Skeletal muscle cell (primary cell): Measurements from ENCODE around the gene WSCD2.

Experiments
- DNase-seq: peaks from one replicate; pipeline ENCODE4 v3.0.0-alpha.2; 2010; ENCODE audit warnings: low read depth
- H3K4me3 ChIP-seq: 2 replicates; pipeline ENCODE4 v1.5.1; 2011; ENCODE audit warnings: low read depth, mild to moderate bottlenecking, control low read depth, low read length, moderate library complexity

The WSCD2 gene

GRCh38 chr12:108129017-108129812, at the start of gene WSCD2:
Gene WSCD2 (plus strand): TSS chr12:108129288. CDS start chr12:108195833, 66,545 bp downstream.
- no peak for DNase-seq
- peak within 1 kb of the TSS; percentile 31 for H3K4me3 ChIP-seq

GRCh38 chr12:108079721-108080120, 49.4 kb upstream of the WSCD2 start:
- no peak for DNase-seq
- no peak overlapping the region for H3K4me3 ChIP-seq

- no peak for DNase-seq
- no peak overlapping the region for H3K4me3 ChIP-seq
Observed at GRCh38 chr12:108080363-108080762, 48.7 kb upstream of the WSCD2 start.

GRCh38 chr12:108082485-108082884, 46.6 kb upstream of the WSCD2 start:
- H3K4me3 ChIP-seq, result no peak overlapping the region
- no peak for DNase-seq

- H3K4me3 ChIP-seq, result no peak overlapping the region
- DNase-seq, result no peak
Observed at GRCh38 chr12:108087900-108088299, 41.2 kb upstream of the WSCD2 start.

GRCh38 chr12:108090107-108090899, 38.8 kb upstream of the WSCD2 start:
- H3K4me3 ChIP-seq, result no peak overlapping the region
- no peak for DNase-seq

- no peak for DNase-seq
Observed at GRCh38 chr12:108090932-108091678, 38.0 kb upstream of the WSCD2 start.

GRCh38 chr12:108091679-108092051, 37.4 kb upstream of the WSCD2 start:
- no peak for DNase-seq

More at GRCh38 chr12:108090932-108091678, 38.0 kb upstream of the WSCD2 start:
- no peak overlapping the region for H3K4me3 ChIP-seq

GRCh38 chr12:108093209-108093608, 35.9 kb upstream of the WSCD2 start:
- no peak for DNase-seq
- no peak overlapping the region for H3K4me3 ChIP-seq

More at GRCh38 chr12:108091679-108092051, 37.4 kb upstream of the WSCD2 start:
- no peak overlapping the region for H3K4me3 ChIP-seq

- H3K4me3 ChIP-seq, result no peak overlapping the region
- no peak for DNase-seq
Observed at GRCh38 chr12:108094056-108094649, 34.9 kb upstream of the WSCD2 start.

GRCh38 chr12:108097160-108097911, 31.8 kb upstream of the WSCD2 start:
- DNase-seq, result no peak
- H3K4me3 ChIP-seq, result no peak overlapping the region

GRCh38 chr12:108098374-108098773, 30.7 kb upstream of the WSCD2 start:
- no peak for DNase-seq
- H3K4me3 ChIP-seq, result no peak overlapping the region

- no peak overlapping the region for H3K4me3 ChIP-seq
- DNase-seq, result no peak
Observed at GRCh38 chr12:108099073-108099472, 30.0 kb upstream of the WSCD2 start.

- DNase-seq, result no peak
- no peak overlapping the region for H3K4me3 ChIP-seq
Observed at GRCh38 chr12:108099778-108100489, 29.2 kb upstream of the WSCD2 start.

- no peak for DNase-seq
- H3K4me3 ChIP-seq, result no peak overlapping the region
Observed at GRCh38 chr12:108101605-108102175, 27.4 kb upstream of the WSCD2 start.

- no peak for DNase-seq
- no peak overlapping the region for H3K4me3 ChIP-seq
Observed at GRCh38 chr12:108102363-108102762, 26.7 kb upstream of the WSCD2 start.

- H3K4me3 ChIP-seq, result no peak overlapping the region
- DNase-seq, result no peak
Observed at GRCh38 chr12:108103087-108103486, 26.0 kb upstream of the WSCD2 start.

GRCh38 chr12:108103517-108103916, 25.6 kb upstream of the WSCD2 start:
- DNase-seq, result no peak
- H3K4me3 ChIP-seq, result no peak overlapping the region
